ENCODE measurements around the gene NIPA2.

The NIPA2 gene

DNA sequence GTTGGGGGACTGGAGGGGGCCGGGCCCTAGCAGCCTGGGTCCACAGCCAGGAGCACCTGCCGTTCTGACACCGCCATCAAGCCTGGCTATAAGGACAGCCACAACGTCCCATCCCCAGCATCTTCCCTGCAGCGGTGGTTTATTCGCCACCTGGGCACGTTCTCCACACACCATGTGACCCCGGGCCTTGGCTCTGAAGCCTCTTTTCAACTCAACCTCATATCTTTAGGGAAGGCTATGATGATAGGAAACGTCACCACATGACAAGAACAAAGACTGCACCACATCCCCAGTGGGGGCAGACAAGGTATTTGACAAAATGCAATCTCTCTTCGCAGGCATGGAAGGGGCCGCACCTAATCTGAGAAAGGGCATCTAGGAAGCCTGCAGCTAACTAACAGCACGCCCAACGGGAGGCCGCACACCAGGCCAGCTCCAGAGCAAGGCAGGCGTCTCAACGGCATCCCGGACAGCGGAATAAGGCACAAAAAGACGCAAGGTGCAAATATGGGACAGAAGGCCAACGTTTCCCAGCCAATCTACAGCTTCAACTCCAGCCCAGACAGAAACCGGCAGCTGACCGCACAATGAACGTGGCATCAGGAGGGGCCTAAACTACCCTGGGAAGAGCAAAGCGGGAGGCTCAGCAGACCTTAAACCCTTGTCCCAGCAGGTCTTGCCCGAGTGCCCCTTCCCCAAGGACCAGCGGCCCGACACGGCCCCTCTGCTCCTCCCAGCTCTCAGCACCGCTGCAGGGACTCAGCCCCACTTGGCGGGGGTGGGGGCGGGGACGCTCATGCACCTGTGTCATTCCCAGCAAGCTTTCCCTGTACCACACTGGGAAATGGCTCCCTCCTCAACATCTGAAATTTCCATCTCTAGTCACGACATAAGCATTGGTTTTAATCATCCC is 41.9 kb downstream of the NIPA2 start:
- no peak for DNase-seq

DNA sequence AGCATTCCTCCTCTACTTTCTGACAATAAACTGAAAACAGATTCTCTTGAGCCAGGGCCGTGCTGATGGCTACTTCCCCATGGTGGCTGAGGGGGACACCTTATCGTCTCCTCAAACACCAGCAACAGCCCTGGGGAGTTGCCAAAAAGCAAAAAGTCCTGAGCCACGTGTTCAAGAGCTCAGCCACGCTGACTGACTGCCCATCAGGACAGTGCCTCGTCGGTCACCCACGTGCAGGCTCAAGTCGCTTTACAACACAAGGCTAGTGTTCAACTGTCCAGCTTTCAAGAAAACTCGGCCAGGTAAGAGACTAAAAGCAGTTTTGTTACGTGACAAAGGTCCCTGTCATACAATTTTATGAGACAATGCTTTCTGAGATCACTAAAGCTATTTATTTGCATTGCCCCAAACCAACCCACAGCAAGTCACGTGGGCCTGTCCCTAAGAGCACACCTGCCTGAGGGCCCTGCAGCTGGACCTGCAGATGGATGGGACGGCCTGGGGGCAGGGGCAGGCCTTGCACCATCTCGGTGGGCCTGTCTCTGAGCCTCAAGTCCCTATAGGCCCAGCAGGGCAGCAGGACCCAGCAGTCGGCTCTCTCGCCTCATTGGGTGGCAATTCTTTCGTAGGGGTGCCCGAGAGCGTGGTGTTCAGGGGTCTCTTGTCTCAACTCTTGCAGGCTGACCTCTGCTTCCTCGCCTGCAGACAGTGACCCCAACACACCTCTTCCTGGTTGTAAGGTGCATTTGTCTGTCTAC is 42.7 kb downstream of the NIPA2 start:
- DNase-seq = no peak

DNA sequence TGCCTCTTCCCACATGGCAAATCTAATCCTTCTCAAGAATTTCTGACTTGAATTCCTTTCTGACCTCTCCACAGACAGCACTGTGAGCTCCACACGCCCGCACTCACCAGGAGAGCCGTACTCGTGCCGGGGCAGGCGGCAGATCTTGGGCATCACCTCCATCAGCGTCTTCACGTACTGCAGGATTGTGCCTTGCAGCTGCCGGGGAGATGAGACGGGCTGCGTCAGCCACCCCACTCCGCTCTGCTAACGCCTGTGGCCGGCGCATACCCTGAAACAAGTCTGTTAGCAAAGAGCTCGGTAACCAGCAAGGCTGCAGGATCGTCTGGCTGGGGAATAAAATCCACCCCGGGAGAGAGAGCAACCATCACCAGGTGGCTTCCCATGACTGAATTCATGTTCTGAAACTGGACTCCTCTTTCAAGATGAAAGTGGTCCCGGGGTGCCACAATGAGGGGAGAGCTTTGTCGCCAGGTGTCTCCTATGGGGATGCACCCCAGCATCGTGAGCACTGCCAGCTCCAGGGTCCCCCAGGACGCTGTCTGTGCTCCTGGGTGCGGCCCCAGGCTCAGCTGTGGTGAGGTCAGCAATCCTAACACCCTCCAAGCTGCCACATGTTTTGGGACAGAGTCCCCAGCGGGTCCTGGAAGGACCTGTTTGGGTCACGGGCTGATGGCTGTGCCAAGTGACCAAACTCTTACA is 43.4 kb downstream of the NIPA2 start:
- no peak for DNase-seq

DNA sequence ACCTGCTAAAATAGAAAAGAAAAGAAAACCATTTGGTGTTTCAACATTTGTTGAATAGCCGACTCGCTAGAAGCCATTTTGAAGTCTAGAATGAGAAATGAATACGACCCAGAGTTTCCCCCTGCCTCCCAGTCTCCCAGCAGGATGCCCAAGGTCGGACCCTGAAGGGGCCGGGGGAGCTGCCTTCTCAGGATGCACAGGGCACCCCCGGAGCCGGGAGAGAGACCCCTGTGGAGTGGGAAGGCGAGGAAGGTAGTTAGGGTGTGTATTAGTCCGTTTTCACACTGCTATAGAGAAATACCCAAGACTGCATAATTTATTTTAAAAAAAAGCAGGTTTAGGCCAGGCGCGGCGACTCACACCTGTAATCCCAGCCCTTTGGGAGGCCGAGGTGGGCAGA is 44.7 kb downstream of the NIPA2 start:
- DNase-seq = no peak

DNA sequence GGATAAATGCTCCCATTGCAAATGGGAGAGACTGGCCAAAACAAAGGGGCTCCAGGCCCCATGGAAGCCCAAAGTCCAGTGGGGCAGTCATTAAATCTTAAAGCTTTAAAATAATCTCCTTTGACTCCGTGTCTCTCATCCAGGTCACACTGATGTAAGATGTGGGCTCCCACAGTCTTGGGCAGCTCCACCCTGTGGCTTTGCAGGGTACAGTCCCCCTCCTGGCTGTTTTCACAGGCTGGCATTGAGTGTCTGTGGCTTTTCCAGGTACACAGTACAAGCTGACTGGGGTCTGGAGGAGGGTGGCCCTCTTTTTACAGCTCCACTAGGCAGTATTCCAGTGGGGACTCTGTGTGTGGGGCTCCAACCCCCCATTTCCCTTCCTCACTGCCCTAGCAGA is 45.9 kb downstream of the NIPA2 start:
- no peak for DNase-seq

DNA sequence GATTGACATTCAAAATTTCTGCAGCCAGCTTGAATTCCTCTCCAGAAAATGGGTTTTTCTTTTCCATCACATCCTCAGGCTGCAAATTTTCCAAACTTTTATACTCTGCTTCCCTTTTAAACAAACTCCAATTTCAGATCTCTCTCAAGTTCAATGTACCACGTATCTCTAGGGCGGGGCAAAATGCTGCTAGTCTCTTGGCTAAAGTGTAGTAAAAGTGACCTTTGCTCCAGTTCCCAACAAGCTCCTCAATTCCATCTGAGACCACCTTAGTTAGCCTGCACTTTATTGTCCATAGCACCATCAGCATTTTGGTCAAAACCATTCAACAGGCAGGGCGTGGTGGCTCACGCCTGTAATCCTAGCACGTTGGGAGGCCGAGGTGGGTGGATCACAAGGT is 46.7 kb downstream of the NIPA2 start:
- no peak for DNase-seq

DNA sequence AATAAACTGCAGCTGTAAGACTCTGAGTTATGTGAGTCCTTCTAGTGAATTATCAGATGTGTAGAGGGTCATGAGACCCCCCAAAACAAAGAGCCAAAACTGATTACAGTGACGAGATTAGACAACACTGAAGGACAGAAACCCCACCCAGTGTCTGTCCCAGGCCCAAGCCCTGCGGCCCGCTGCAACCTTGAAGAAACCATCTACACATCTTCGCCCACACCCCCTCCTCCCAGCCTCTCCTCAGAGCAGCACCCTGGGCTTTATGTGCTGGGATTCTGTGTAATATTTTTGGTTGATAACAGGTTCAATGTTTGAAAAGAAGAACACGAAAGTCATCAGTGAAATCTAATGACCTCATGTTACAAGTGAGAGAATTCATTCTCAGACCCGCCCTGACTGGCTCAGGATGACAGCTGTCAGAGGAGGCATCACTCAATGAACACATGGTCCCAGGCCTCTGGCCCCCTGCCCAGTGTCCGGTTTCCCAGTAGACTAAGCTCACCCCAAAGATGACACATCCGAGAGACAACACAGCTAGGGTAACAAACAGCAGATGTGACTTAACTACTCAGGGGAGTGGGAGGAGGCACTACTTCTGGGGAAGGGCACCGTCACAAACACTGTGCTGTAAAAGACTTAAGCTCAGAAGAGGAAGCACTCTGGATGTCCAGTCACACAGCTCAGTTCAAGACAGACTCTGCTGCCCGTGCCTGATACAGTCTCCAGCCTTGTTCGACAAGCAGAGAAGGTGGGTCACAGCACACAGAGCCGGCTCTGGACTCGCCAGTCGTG is 48.9 kb downstream of the NIPA2 start:
- DNase-seq = peak; percentile 70

DNA sequence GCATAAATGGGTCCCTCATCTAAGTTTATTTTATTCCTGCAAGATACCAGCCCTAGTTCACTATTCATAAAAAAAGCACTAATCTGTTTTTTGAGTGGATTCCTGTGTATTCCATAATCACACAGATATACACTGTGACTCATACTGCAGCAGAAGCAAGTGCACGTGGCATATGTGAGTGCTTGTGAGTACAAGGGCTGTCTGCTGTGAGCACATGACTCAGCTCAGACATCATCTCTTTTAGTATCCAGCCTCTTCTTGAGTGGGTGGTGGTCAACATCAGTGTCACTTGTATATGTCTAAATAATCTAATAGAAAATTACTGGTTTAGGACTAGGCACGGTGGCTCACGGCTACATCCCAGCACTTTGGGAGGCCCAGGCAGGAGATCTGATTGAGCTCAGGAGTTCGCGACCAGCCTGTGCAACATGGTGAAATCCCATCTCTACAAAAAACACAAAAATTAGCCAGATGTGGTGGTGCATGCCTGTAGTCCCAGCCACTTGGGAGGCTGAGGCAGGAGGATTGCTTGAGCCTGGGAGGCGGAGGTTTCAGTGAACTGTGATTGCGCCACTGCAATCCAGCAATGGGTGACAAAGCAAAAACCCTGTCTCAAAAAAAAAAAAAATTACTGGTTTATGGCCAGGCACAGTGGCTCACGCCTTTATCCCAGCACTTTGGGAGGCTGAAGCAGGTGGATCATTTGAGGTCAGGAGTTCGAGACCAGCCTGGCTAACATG is 49.8 kb downstream of the NIPA2 start:
- peak; percentile 92 for DNase-seq

DNA sequence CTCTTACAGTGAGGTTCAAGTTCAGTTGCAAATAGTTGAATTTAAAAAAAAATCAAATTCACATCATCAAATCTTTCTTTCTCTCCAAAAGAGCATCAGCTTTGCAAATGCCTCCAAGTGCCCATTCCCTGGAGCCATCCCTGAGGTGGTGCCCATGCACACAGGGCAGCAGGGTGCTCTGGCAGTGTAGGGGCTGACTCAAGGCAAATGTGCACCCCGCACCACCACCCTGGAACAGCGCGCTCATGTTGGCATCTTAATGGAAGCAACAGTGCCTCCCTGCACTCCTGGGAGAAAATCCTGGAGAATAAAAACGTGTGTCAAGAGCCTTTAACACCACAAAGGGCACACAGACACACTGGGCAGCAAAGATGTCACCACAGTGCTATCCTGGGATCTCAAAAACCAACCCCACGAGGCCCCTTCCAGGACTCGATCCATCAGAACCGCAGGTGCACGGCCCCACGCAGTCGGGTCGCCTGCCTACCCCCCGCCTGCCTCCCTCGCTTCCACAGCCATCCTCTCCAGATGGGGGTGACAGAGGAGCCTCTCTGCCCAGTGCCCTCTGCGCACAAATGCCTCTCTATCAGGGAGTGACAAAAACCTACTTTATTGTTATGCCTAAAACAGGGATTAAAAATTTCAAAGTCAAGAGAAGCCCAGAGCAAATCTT is 50.8 kb downstream of the NIPA2 start:
- no peak for DNase-seq

DNA sequence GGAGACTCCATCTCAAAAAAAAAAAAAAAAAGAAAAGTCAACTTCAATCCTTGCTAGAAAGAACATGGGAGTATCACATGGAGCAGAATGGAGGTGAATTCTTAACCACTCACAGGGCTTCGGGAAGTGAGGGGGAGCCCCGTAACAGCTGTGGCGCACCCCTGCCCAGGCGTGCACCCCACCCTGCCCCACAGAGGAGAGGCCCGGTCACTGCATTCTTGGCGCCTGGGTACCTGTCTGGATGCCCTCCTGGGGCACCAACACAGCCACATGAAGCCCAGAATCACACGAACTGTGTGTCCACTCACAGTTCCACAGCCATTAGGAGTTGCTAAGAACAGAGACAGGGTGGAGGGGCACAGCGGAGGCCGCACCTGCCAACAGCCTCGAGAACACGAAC is 51.8 kb downstream of the NIPA2 start:
- no peak for DNase-seq

DNA sequence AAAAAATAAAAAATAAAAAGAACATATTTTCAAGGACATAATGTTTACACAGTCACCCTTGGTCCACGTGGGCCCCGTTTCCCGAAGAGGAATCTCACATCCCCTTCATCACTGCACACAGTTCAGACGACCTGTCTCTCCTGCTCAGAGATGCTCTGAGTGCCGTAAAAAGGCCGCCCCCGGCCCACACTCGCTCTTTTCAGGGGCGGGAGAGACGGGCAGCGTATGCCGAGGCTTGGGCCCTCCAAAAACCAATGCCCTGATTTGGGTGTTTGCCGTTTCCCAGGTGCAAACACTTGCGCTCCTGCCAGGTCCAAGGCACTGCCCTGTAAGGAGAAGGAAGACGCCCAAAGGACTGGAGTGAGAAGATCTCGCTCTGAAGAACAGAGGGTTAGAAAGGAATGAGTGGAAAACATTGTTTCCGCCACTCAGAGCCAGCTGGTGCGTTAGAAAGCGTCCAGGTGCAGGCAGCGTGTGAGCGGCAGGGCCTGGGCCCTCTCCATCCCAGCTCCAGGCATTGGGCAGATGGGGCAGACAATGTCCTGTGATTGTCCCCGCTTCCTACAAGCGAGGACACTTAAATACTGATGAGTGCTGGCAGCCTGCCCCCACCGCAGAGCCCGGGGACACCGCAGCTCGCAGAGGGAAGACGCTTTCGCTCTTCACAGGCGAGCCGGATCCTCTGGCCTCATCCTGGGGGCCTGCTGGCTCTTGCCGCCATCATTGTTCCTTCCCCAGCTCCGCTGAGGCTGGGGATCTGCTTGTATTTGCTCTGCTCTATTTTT is 53.2 kb downstream of the NIPA2 start:
- no peak for DNase-seq

DNA sequence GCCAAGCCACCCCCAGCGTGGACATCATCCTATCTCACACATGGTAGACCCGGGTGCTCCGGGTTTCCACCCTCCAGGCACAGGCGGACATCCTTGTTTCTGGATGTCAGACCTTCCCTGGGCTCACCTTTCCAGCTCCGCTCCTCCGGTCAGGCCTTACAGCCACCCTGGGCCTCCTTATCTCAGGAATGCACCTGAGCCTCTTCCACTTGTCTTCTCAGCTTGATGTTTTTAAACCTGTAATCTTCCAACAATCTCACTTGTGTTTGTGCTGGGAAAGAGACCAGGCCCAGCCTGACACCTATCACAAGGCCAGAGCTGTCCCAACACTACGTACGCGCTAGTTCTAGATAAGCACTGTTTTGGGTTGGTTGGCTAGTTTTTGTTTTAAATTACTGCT is 53.9 kb downstream of the NIPA2 start:
- no peak for DNase-seq

DNA sequence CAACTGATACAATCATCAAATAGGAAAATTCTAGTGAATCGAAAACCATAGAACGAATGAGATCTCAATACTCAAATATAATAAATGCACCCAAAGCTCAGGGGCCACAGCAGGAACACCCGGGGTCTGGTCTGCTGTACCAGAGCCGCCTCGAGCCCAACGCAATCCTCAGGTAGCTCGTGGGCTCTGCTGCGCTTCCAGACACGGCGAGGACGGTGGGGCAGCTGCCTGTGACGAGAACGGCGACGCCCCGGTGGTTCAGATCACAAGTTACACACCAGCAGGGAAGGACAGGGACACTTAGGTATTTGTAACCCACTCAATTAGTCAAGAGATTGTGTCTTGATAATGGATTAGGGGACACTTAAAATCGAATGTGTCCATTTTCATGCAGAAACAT is 54.6 kb downstream of the NIPA2 start:
- no peak for DNase-seq

DNA sequence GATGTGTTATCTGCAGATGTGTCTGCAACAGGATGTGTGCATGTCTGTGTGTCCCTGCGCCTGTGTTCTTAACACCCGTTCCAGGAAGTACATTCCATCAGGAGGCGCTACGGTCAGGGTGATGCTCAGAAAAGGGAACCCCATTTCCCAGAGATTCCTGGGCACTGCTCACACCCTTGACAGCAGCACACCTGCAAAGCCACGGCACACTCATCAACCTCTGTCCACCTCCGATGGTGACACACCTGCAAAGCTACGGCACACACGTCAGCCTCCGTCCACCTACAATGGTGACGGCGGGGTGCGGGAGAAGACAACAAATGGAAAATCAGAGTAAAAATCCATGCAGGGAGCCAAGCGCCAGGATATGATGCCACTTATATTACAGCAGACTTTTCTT is 55.4 kb downstream of the NIPA2 start:
- no peak for DNase-seq

DNA sequence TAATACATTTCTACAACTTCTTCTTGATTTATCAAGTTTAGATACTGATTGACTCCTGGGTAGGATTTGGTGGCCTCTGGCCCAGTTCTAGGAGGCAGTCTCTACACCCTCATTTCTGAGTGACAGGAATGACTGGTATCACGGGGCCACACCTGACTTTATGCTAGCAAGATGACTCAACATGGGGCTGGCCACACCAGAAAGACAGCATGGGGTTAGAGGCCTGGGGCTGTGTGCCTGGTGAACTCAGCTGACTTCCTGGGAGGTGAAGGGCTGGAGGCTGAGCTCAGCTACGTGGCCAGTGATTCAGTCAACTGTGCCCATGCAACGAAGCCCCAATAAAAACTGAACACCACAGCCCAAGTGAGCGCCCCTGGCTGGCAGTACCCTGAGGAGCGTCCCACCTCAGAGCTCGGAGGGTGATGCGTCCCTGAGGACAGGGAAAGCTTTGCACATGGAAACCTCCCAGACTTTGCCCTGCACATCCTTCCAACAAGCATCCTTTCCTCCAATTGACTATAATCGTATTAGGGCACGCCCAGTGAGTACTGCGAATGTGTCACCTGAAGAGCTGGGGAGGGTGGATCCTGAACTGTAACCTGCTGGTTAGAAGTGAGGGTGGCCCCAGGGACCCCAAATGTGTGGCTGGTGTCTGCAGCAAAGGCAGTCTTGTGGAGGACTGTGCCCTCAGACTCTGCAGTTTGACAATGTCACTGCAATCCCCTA is 57.2 kb downstream of the NIPA2 start:
- DNase-seq = no peak

DNA sequence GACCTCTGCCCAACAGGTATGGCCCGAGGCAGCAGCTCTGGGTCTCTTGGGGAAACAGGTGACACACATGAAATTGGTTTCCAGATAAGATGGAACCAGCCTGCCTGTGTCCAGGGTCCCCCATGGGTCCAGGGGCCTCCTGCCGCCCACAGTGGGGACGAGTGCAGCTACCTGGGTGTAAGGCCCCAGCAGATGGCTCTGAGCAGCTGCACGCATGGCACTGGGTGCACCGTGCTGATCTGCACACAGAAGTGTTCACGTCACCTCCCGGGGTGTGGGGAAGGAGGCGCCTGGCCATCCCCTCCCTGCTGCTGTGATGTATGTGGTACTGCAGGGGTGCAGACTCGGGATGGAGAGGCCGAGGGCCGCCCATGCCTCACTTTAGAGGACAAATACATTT is 63.6 kb downstream of the NIPA2 start:
- no peak for DNase-seq

DNA sequence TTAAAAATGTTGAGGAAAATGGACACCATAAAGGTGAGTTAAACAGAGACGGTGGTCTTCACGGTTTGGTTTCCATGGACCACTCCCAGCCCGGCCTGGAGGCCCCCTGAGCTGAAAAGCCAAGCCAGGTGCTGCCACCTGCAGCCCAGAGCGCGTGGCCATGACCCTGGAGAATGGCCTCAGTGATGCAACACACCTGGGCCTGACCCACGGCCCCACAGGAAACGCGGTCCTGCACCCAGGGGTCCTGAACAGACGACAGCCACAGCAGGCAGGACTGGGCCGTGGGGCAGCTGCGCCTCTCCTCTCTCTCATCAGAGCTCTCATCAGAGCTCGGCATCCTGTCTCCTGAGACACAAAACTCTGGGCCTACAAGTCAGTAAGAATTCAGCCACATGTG is 64.1 kb downstream of the NIPA2 start:
- DNase-seq = no peak

DNA sequence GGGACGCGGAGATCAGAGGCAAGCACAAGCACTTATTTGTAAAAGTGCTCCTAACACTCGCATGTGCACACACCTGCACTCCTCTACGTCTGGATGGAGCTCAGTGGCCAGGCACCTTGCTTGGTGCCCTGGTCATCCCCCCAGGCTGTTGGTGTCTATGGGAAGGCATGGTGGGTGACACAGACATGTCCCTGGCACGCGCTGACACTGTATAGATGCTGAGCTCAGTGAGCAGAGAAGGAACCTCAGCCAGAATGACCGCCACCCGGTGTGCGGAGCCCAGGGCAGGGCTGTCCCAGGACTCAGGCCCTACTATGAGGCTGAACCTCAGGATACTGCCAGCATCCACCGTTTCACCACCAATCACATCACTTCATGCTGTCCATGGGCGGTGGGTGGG is 64.5 kb downstream of the NIPA2 start:
- DNase-seq = no peak

DNA sequence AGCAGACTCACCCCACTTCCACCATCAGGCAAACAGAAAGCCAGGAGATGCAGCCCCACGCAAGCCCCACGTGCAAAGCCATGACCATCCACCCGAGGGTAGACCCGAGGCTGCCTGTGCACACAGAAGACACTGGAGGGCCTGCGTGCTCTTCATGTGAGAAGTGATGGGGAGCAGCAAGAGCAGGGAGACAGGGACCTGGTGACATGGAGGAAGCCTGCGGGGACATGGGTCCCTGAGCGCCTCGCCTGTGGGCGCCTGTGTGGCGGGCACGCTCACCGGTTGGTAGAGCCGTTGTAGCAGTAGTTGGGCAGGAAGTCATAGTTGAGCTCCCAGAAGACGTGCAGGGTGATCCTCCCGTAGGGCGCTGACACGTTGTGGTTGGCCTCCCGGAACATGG is 65.0 kb downstream of the NIPA2 start:
- DNase-seq = no peak

DNA sequence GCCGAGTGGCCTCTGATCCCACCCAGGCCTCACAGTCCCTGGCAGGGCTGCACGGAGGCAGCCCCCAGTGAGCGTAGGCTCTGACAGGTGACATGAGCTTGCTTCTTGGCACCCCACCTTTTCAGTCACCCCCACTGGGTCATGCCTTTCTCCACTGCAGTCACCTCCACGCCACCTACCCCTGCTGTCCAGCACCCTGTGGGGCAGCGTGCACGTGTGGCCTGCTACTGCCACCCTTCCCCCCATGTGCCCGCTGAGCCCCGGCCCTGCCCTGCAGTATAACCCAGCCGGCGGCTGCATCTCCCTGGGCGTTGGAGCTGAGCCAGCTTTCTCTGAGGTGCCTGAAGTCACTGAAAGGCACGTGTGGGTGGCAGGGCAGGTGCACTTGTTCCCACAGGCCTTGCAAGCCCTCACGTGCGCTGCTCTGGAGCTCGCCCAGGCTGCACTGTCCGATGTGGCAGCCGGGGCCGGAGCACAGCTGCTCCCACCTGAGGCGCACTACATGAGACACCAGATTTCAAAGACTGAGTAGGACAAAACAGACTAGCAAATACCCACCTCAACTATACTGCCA is 65.6 kb downstream of the NIPA2 start:
- DNase-seq = no peak

All from fibroblast of skin of right quadriceps (primary cell).